H1 (cell line): ENCODE results near the gene DUSP23. TPM values are rescaled to one million over a fixed set of nuclear protein-coding genes. Genes with fewer than 3 reads are reported as not detected.
A peak's percentile ranks its signal among the peaks of the same experiment; 100 is the strongest.

Experiments
- CBX5 ChIP-seq: fragments of 300-800, 300-1000 bp; sonication (generic); IDR thresholded peaks from 2 replicates; pipeline ENCODE4 v1.7.1; 2016; ENCODE audit warnings: antibody characterized with exemption, low read length, low read depth
- EZH2 ChIP-seq: fragments of 200-600 bp; sonication (generic); IDR thresholded peaks from 2 replicates; pipeline ENCODE4 v1.7.1; 2012; ENCODE audit warnings: low read depth, mild to moderate bottlenecking, moderate library complexity, low read length, inconsistent platforms; ENCODE audit not compliant: severe bottlenecking
- KDM1A ChIP-seq: fragments of 200-600, 300-600 bp; sonication (generic); IDR thresholded peaks from 2 replicates; pipeline ENCODE4 v1.7.1; 2016; ENCODE audit warnings: mild to moderate bottlenecking, low read length, borderline replicate concordance
- RFX5 ChIP-seq: IDR thresholded peaks from 2 replicates; pipeline ENCODE4 v1.6.1; 2011; ENCODE audit warnings: low read depth, low read length, improper control_type of control experiment, borderline replicate concordance
- TBP ChIP-seq: IDR thresholded peaks from 2 replicates; pipeline ENCODE4 v1.6.1; 2011; ENCODE audit warnings: low read depth, low read length, improper control_type of control experiment
- TEAD4 ChIP-seq: IDR thresholded peaks from 2 replicates; pipeline ENCODE4 v1.6.1; 2012; ENCODE audit warnings: low read depth, low read length, inconsistent platforms, mixed read lengths
- USF2 ChIP-seq: IDR thresholded peaks from 2 replicates; pipeline ENCODE4 v1.6.1; 2011; ENCODE audit warnings: low read length, improper control_type of control experiment
- YY1 ChIP-seq: IDR thresholded peaks from 2 replicates; pipeline ENCODE4 v1.6.1; 2011; ENCODE audit warnings: low read depth, mild to moderate bottlenecking, low read length
- ZNF274 ChIP-seq: IDR thresholded peaks from 2 replicates; pipeline ENCODE4 v1.7.0; 2012; ENCODE audit warnings: low read length, borderline replicate concordance; ENCODE audit errors: extremely low read depth
- polyA plus RNA-seq, 7 experiments: library from polyadenylated mRNA; depleted of rRNA in 3 of 7; stranded (reverse) in 5 of 7; unstranded in 2 of 7; fragments of >200 nt in 5 of 7; fragments of 200-250 nt in 2 of 7; gene quantifications; 1 replicate in 5 of 7; 2 replicates in 1 of 7; 4 replicates in 1 of 7; pipeline versions ENCODE4 v1.2.1 to v1.2.3, GENCODE V29; 2011 to 2013; ENCODE audit warnings: missing spikeins in 2 of 7, mixed read lengths in 2 of 7
- total RNA-seq: library from RNA; stranded (reverse); fragmentation: NEBNext Ultra II Directional; extraction: Animal tissue kit (Norgen Biotek cat#: 25700); gene quantifications from 2 replicates; pipeline ENCODE4 v1.2.1, GENCODE V29; 2021

The DUSP23 gene
- total and polyA plus RNA-seq, 2 of the 8 experiments (the other 6 are each of a cell fraction or from before 2014, with no cell fraction given) = 45.8 to 80.1 TPM

- TF ChIP-seq TBP (no peak), EZH2 (no peak), CBX5 (no peak), TEAD4 (peak; percentile 99), ZNF274 (no peak), USF2 (no peak), KDM1A (no peak), RFX5 (no peak), YY1 (no peak)
- TF ChIP-seq, all 59 proteins: peak for 4
Measured at GRCh38 chr1:159783724-159784123, 3.0 kb downstream of the DUSP23 start (continued).
